ENCODE data around the gene C16orf46. TPM values are rescaled to one million over a fixed set of nuclear protein-coding genes. Genes with fewer than 3 reads are reported as not detected.

C16orf46 gene
- total and polyA plus RNA-seq, 9 donors: 0.36 to 3.8 (median 0.82) TPM; not detected in 1

DNA sequence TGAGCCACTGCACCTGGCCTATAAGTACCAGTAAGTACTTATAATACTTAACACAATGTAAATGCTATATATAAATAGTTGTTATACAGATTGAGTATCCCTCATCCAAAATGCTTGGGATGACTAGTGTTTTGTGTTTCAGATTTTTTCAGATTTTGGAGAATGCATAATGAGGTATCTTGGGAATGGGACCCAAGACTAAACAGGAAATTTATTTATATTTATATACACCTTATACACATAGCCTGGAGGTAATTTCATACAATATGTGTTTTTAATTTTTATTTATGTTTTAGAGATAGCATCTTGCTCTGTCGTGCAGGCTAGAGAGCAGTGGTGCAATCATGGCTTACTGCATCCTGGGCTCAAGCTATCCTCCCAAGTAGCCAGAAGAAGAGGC is 28.9 kb upstream of the C16orf46 start:
- Histone ChIP-seq H3K27me3 (no peaks in the 10 kb centered on the region), H3K36me3 (no peaks in the 10 kb centered on the region), H3K27ac (no peak overlapping the region), H3K4me1 (ENCODE audit: insufficient read depth) (no peaks in the 10 kb centered on the region), H3K4me3 (no peak overlapping the region), H3K9me3 (no peaks in the 10 kb centered on the region)
- intact Hi-C loops (cut with DNase I): no loop called here
- WGBS, 3 donors: 72 to 79% (median 73%) methylated on average over 1 of the region's 1 CpG
- TF ChIP-seq, protein P1, sequence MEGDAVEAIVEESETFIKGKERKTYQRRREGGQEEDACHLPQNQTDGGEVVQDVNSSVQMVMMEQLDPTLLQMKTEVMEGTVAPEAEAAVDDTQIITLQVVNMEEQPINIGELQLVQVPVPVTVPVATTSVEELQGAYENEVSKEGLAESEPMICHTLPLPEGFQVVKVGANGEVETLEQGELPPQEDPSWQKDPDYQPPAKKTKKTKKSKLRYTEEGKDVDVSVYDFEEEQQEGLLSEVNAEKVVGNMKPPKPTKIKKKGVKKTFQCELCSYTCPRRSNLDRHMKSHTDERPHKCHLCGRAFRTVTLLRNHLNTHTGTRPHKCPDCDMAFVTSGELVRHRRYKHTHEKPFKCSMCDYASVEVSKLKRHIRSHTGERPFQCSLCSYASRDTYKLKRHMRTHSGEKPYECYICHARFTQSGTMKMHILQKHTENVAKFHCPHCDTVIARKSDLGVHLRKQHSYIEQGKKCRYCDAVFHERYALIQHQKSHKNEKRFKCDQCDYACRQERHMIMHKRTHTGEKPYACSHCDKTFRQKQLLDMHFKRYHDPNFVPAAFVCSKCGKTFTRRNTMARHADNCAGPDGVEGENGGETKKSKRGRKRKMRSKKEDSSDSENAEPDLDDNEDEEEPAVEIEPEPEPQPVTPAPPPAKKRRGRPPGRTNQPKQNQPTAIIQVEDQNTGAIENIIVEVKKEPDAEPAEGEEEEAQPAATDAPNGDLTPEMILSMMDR (IDR thresholded peaks at IDR 0.05): no peak
- no peak for TF ChIP-seq EP300 (IDR thresholded peaks at IDR 0.05)
- no peak for TF ChIP-seq POLR2A (IDR thresholded peaks at IDR 0.05)
- DNase-seq: no peak

- TF ChIP-seq, protein P1 (IDR thresholded peaks at IDR 0.05): no peak
- TF ChIP-seq EP300 (IDR thresholded peaks at IDR 0.05) (no peak), POLR2A (IDR thresholded peaks at IDR 0.05) (no peak)
- 87 to 94% (median 89%) methylated on average over 9 of the region's 9 CpGs for WGBS, 3 donors
- intact Hi-C loops (cut with DNase I): no loop called here
- Histone ChIP-seq H3K4me1 (ENCODE audit: insufficient read depth) (peaks cover 2% of the 10 kb centered on the region), H3K36me3 (no peaks in the 10 kb centered on the region), H3K27ac (no peak overlapping the region), H3K27me3 (no peaks in the 10 kb centered on the region), H3K4me3 (no peak overlapping the region), H3K9me3 (no peaks in the 10 kb centered on the region)
- DNase-seq: no peak
Measured at GRCh38 chr16:81101702-81102101, 24.7 kb upstream of the C16orf46 start.

- no peak overlapping the region for H3K4me3 ChIP-seq
- H3K36me3 ChIP-seq: no peaks in the 10 kb centered on the region
- H3K4me1 ChIP-seq (ENCODE audit: insufficient read depth): peaks cover 2% of the 10 kb centered on the region
- H3K27ac ChIP-seq: no peak overlapping the region
- H3K9me3 ChIP-seq: no peaks in the 10 kb centered on the region
- no peak for DNase-seq
- no peak for TF ChIP-seq EP300 (IDR thresholded peaks at IDR 0.05)
- TF ChIP-seq POLR2A (IDR thresholded peaks at IDR 0.05): no peak
- TF ChIP-seq, protein P1 (IDR thresholded peaks at IDR 0.05): no peak
- H3K27me3 ChIP-seq: no peaks in the 10 kb centered on the region
- intact Hi-C loops (cut with DNase I): loop anchor here in 1 of 4 donors (10.0 kb wide), 1 partner anchor 95 kb away; no protein-coding TSS in a partner anchor
Measured at GRCh38 chr16:81099958-81100357, 22.9 kb upstream of the C16orf46 start.

GRCh38 chr16:81097230-81097629 is 20.2 kb upstream of the C16orf46 start:
- H3K9me3 ChIP-seq: no peaks in the 10 kb centered on the region
- H3K27me3 ChIP-seq: no peaks in the 10 kb centered on the region
- 85 to 92% (median 90%) methylated on average over 6 of the region's 6 CpGs for WGBS, 3 donors
- H3K4me3 ChIP-seq: no peak overlapping the region
- H3K36me3 ChIP-seq: no peaks in the 10 kb centered on the region
- H3K4me1 ChIP-seq (ENCODE audit: insufficient read depth): peaks cover 2% of the 10 kb centered on the region
- no peak overlapping the region for H3K27ac ChIP-seq
- TF ChIP-seq, protein P1 (IDR thresholded peaks at IDR 0.05): no peak
- TF ChIP-seq POLR2A (IDR thresholded peaks at IDR 0.05): no peak
- TF ChIP-seq EP300 (IDR thresholded peaks at IDR 0.05): no peak
- intact Hi-C loops (cut with DNase I): loop anchor here in 1 of 4 donors (10.0 kb wide), 1 partner anchor 98 kb away; no protein-coding TSS in a partner anchor
- no peak for DNase-seq

Measured in ovary (tissue), 9 donors.